Measurements from ENCODE around the gene ZNRF2.

The ZNRF2 gene

GRCh38 chr7:30328381-30328780 is 44.0 kb downstream of the ZNRF2 start:
- H4K20me1 ChIP-seq (ENCODE audit: insufficient read depth, low read length): no peaks in the 10 kb centered on the region
- peaks cover 45% of the 10 kb centered on the region for H3K4me1 ChIP-seq (ENCODE audit: insufficient read depth, low read length, severe bottlenecking)
- no peaks in the 10 kb centered on the region for H3K9me2 ChIP-seq (ENCODE audit: low read depth, low read length)
- TF ChIP-seq, protein P1, sequence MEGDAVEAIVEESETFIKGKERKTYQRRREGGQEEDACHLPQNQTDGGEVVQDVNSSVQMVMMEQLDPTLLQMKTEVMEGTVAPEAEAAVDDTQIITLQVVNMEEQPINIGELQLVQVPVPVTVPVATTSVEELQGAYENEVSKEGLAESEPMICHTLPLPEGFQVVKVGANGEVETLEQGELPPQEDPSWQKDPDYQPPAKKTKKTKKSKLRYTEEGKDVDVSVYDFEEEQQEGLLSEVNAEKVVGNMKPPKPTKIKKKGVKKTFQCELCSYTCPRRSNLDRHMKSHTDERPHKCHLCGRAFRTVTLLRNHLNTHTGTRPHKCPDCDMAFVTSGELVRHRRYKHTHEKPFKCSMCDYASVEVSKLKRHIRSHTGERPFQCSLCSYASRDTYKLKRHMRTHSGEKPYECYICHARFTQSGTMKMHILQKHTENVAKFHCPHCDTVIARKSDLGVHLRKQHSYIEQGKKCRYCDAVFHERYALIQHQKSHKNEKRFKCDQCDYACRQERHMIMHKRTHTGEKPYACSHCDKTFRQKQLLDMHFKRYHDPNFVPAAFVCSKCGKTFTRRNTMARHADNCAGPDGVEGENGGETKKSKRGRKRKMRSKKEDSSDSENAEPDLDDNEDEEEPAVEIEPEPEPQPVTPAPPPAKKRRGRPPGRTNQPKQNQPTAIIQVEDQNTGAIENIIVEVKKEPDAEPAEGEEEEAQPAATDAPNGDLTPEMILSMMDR (IDR thresholded peaks at IDR 0.05; ENCODE audit: low read length): no peak
- TF ChIP-seq EZH2 (IDR thresholded peaks at IDR 0.05; ENCODE audit: borderline replicate concordance, low read length): no peak
- H3K4me2 ChIP-seq (ENCODE audit: low read length): no peak overlapping the region
- peaks cover 40% of the 10 kb centered on the region for H3K79me2 ChIP-seq (ENCODE audit: insufficient read depth, low read length)
- no peaks in the 10 kb centered on the region for H3K27me3 ChIP-seq (ENCODE audit: insufficient read depth, low read length)
- no peak overlapping the region for H3K4me3 ChIP-seq (ENCODE audit: low read depth, low read length, poor library complexity, severe bottlenecking)
- H3K36me3 ChIP-seq (ENCODE audit: insufficient read depth, low read length): peaks cover 29% of the 10 kb centered on the region
- H3F3A ChIP-seq (ENCODE audit: insufficient read depth, low read length): no peaks in the 10 kb centered on the region
- no peak overlapping the region for H3K27ac ChIP-seq (ENCODE audit: low read depth, low read length, poor library complexity, severe bottlenecking)
- H3K9ac ChIP-seq (ENCODE audit: low read length): no peak overlapping the region
- H2AFZ ChIP-seq (ENCODE audit: low read length): no peak overlapping the region
- peaks cover 9% of the 10 kb centered on the region for H3K9me3 ChIP-seq (ENCODE audit: low read length)

DNA sequence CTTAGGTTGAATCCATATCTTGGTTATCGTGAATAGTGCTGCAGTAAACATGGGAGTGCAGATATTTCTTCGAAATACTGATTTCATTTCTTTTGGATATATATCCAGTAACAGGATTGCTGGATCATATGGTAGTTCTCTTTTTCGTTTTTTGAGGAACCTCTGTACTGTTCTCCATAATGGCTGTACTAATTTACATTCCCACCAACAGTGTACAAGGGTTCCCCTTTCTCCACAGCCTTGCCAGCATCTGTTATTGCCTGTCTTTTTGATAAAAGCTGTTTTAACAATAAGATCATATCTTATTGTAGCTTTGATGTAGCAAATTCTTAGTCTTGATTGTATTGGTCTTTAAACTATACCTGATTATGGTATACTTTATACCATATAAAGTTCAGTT is 45.3 kb downstream of the ZNRF2 start:
- peaks cover 48% of the 10 kb centered on the region for H3K79me2 ChIP-seq (ENCODE audit: insufficient read depth, low read length)

DNA sequence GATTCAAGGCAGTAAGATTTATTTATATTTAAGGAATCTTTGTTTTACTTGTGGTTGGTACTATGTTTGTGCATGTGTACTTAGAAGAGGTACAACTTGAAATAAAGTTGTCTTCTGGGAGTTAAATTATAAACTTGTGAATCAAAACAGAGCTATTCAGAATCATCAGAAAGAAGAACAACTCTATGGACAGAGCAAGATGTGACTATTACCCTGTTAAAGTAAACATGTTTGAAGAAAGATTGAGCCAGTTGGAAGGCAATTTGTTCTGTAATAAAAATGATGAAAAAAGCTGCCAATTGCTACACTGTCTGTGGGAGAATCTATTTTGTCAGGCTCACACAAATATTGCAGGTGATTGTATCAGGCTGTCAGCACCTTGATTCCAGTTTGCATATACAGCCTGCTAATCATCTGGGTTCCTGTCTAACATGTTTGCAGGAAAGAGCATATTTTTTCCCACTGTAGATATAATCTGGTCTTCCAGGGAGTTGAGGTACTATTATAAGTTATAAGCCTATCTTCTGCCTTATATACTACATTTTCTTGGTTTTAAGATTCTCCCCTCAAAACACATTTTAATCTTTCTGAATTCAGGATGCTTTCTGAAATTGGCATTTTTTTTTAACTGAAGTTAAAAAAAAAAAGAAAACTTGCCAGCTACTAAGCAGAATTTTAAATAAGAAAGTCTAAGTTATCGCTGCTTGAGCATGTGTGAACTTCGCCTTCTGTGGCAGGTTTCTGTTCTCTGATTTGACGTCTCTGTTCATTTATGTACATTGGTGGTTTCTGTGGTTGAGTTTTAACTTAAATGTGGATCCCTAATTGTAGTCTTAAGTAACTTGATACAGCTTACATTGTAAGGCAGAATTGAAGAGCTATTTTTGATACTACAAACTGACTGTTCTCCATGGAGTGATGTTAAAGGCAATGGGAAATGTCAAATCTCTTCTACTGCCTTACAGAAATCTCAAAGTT is 46.0 kb downstream of the ZNRF2 start:
- Histone ChIP-seq H3K9ac (ENCODE audit: low read length) (peak overlapping the region; percentile 37; the same call in 1 of the 2 replicates), H3K4me1 (ENCODE audit: insufficient read depth, low read length, severe bottlenecking) (peaks cover 32% of the 10 kb centered on the region), H2AFZ (ENCODE audit: low read length) (no peak overlapping the region), H3K4me3 (ENCODE audit: low read depth, low read length, poor library complexity, severe bottlenecking) (peak overlapping the region; percentile 33), H3K9me2 (ENCODE audit: low read depth, low read length) (no peaks in the 10 kb centered on the region), H3F3A (ENCODE audit: insufficient read depth, low read length) (no peaks in the 10 kb centered on the region), H3K79me2 (ENCODE audit: insufficient read depth, low read length) (peaks cover 52% of the 10 kb centered on the region), H3K9me3 (ENCODE audit: low read length) (peaks cover 9% of the 10 kb centered on the region), H4K20me1 (ENCODE audit: insufficient read depth, low read length) (no peaks in the 10 kb centered on the region), H3K36me3 (ENCODE audit: insufficient read depth, low read length) (peaks cover 24% of the 10 kb centered on the region), H3K27me3 (ENCODE audit: insufficient read depth, low read length) (no peaks in the 10 kb centered on the region), H3K27ac (ENCODE audit: low read depth, low read length, poor library complexity, severe bottlenecking) (peak overlapping the region; percentile 69), H3K4me2 (ENCODE audit: low read length) (peak overlapping the region; percentile 38)
- TF ChIP-seq EZH2 (IDR thresholded peaks at IDR 0.05; ENCODE audit: borderline replicate concordance, low read length): no peak
- TF ChIP-seq, protein P1 (IDR thresholded peaks at IDR 0.05; ENCODE audit: low read length): no peak

More for the DNA sequence above, 45.3 kb downstream of the ZNRF2 start:
- H3K4me2 ChIP-seq (ENCODE audit: low read length): peak overlapping the region; percentile 38; the same call in 1 of the 2 replicates
- no peak overlapping the region for H2AFZ ChIP-seq (ENCODE audit: low read length)
- no peak overlapping the region for H3K9ac ChIP-seq (ENCODE audit: low read length)
- H3K27me3 ChIP-seq (ENCODE audit: insufficient read depth, low read length): no peaks in the 10 kb centered on the region
- peak overlapping the region; percentile 69 for H3K27ac ChIP-seq (ENCODE audit: low read depth, low read length, poor library complexity, severe bottlenecking)
- no peak overlapping the region for H3K4me3 ChIP-seq (ENCODE audit: low read depth, low read length, poor library complexity, severe bottlenecking)
- H4K20me1 ChIP-seq (ENCODE audit: insufficient read depth, low read length): no peaks in the 10 kb centered on the region
- peaks cover 38% of the 10 kb centered on the region for H3K4me1 ChIP-seq (ENCODE audit: insufficient read depth, low read length, severe bottlenecking)
- H3K9me3 ChIP-seq (ENCODE audit: low read length): peaks cover 9% of the 10 kb centered on the region
- TF ChIP-seq, protein P1 (IDR thresholded peaks at IDR 0.05; ENCODE audit: low read length): no peak
- H3K36me3 ChIP-seq (ENCODE audit: insufficient read depth, low read length): peaks cover 25% of the 10 kb centered on the region
- H3K9me2 ChIP-seq (ENCODE audit: low read depth, low read length): no peaks in the 10 kb centered on the region
- no peaks in the 10 kb centered on the region for H3F3A ChIP-seq (ENCODE audit: insufficient read depth, low read length)

Measured in OCI-LY1 (cell line).